DND-41 (cell line): Measurements from ENCODE around the gene DOHH.

Experiments used
- CTCF ChIP-seq: IDR thresholded peaks from 2 replicates; pipeline ENCODE4 v1.5.1; 2012; ENCODE audit warnings: borderline replicate concordance, low read length, moderate library complexity, mild to moderate bottlenecking; ENCODE audit not compliant: poor library complexity, severe bottlenecking; ENCODE audit errors: extremely low read depth
- EZH2 ChIP-seq: IDR thresholded peaks from 3 replicates; pipeline ENCODE4 v1.6.1; 2012; ENCODE audit warnings: borderline replicate concordance, low read depth, mild to moderate bottlenecking, moderate library complexity, low read length, inconsistent platforms; ENCODE audit not compliant: severe bottlenecking

GRCh38 chr19:3538965-3539755, 38.7 kb upstream of the DOHH start, which contains the start of gene TEKTIP1:
- TF ChIP-seq CTCF = no peak
- no peak for TF ChIP-seq EZH2
